SH-SY5Y (cell line): ENCODE results near the gene MTSS2.

Experiments
- GATA2 ChIP-seq: IDR thresholded peaks from 2 replicates; pipeline ENCODE4 v1.6.1; 2011; ENCODE audit warnings: mild to moderate bottlenecking, low read depth, low read length
- GATA3 ChIP-seq: IDR thresholded peaks from 2 replicates; pipeline ENCODE4 v1.6.1; 2011; ENCODE audit warnings: low read depth, mild to moderate bottlenecking, low read length, moderate library complexity

Gene MTSS2

DNA sequence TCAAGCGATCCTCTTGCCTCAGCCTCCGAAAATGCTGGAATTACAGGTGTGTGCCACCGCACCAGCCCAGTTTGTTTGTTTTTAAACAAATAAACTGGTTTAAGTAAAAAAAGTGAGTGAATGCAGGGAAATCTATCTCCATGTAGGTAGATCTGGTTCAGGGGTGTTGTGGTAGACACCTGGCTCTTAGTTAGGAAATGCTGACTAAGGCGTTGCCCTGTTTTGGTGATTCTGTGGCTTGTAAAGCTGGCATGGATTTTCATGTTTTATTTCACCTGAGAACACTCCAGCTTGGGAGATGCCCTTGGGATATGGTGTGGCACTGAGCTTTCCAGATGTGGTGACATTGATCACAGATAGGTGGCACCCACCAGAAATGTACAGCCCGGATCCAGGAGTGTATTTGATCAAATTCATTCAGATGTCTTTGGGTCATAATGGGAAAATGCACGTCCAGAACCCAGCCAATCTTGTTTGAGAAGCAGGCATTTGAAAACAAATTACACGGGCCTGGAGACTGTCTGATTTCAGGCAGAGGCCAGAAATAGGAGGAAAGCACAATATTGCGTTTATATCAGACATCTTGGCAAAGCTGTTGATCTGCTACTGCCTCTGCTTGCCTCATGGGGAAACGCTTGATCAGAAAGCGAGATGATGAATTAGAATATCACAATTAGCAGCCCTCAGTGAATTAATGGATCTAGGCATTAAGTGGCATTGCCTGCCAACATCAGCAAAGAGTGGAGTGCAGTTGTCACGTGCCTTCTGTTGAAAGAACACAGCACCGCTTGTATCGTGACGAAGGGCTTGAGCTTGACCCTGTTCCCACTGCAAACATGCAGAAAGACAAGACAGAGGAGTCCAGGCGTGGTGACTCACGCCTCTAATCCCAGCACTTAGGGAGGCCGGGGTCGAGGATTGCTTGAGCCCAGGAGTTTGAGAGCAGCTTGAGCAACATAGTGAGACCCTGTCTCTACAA is 46.8 kb downstream of the MTSS2 start:
- peak; percentile 63; the same call in 1 of the 2 replicates for TF ChIP-seq GATA2
- TF ChIP-seq GATA3 = no peak
